ENCODE data around the gene THBD. TPM values are rescaled to one million over a fixed set of nuclear protein-coding genes. Genes with fewer than 3 reads are reported as not detected.

Gene THBD
- total RNA-seq, 1 experiment from 2014 or later = 4.2 TPM

- Histone ChIP-seq H3K27me3 (replicated peaks) (peaks cover 4% of the 10 kb centered on the region; the same call in 1 of the 2 replicates), H3K9me3 (replicated peaks) (no peaks in the 10 kb centered on the region), H3K36me3 (no peaks in the 10 kb centered on the region), H3K4me3 (no peak overlapping the region), H3K27ac (no peak overlapping the region), H3K4me1 (replicated peaks) (no peaks in the 10 kb centered on the region)
- no peak for DNase-seq (ENCODE audit: low read depth in 1 of 2, low spot score in 2 of 2)
Measured at GRCh38 chr20:23000232-23000947, 49.1 kb downstream of the THBD start.

- 0 out of 2 replicates have a peak, but pooled peaks cover 4% of the 10 kb centered on the region for H3K27me3 ChIP-seq (replicated peaks)
Measured at GRCh38 chr20:22999756-23000155, 49.7 kb downstream of the THBD start.

GRCh38 chr20:22998476-22998875 is 51.0 kb downstream of the THBD start:
- Histone ChIP-seq H3K4me1 (replicated peaks) (no peaks in the 10 kb centered on the region), H3K27me3 (replicated peaks) (0 out of 2 replicates have a peak, but pooled peaks cover 4% of the 10 kb centered on the region), H3K9me3 (replicated peaks) (no peaks in the 10 kb centered on the region), H3K36me3 (no peaks in the 10 kb centered on the region), H3K27ac (no peak overlapping the region), H3K4me3 (no peak overlapping the region)
- DNase-seq (ENCODE audit: low read depth in 1 of 2, low spot score in 2 of 2) = no peak

More at GRCh38 chr20:22999756-23000155, 49.7 kb downstream of the THBD start:
- DNase-seq (ENCODE audit: low read depth in 1 of 2, low spot score in 2 of 2) = no peak
- Histone ChIP-seq H3K36me3 (no peaks in the 10 kb centered on the region), H3K27ac (no peak overlapping the region), H3K9me3 (replicated peaks) (no peaks in the 10 kb centered on the region), H3K4me1 (replicated peaks) (no peaks in the 10 kb centered on the region), H3K4me3 (no peak overlapping the region)

GRCh38 chr20:22995923-22996322 is 53.5 kb downstream of the THBD start:
- no peaks in the 10 kb centered on the region for H3K4me1 ChIP-seq (replicated peaks)
- H3K27ac ChIP-seq = no peak overlapping the region
- 0 out of 2 replicates have a peak, but pooled peaks cover 4% of the 10 kb centered on the region for H3K27me3 ChIP-seq (replicated peaks)
- H3K9me3 ChIP-seq (replicated peaks) = no peaks in the 10 kb centered on the region
- H3K4me3 ChIP-seq = no peak overlapping the region
- no peaks in the 10 kb centered on the region for H3K36me3 ChIP-seq
- no peak for DNase-seq (ENCODE audit: low read depth in 1 of 2, low spot score in 2 of 2)

Other genes starting within 250 kb of the THBD start
- not detected in 2 replicates for gene SSTR4, start 14.4 kb downstream of the THBD start, total RNA-seq (2014; rRNA removed; shearing (Covaris generic))
- not detected in 2 replicates for gene CD93, start 36.7 kb upstream of the THBD start, total RNA-seq (2014; rRNA removed; shearing (Covaris generic))

Measured in SJSA1 (cell line).